Sigmoid colon (tissue), 4 donors: ENCODE data around the gene RBM47.

Experiments used
- CTCF ChIP-seq, 4 experiments: fragments of 450-650 bp in 3 of 4; fragments of 200-600 bp in 1 of 4; IDR thresholded peaks; one replicate each; pipeline ENCODE4 v1.5.1; 2016 to 2019; ENCODE audit warnings: antibody characterized with exemption in 4 of 4, mild to moderate bottlenecking in 3 of 4, moderate library complexity in 2 of 4
- EP300 ChIP-seq, 4 donors: sonication (generic); formaldehyde crosslinking; IDR thresholded peaks; one replicate each; pipeline ENCODE4 v1.6.1; 2017; ENCODE audit warnings: antibody characterized with exemption in 4 of 4
- POLR2A ChIP-seq, 2 donors: fragments of 450-650 bp; IDR thresholded peaks; one replicate each; pipeline ENCODE4 v1.6.1; 2016; ENCODE audit warnings: antibody characterized with exemption in 2 of 2, mild to moderate bottlenecking in 2 of 2, moderate library complexity in 2 of 2
- POLR2AphosphoS5 ChIP-seq, 4 donors: sonication (generic); formaldehyde crosslinking; IDR thresholded peaks; one replicate each; pipeline ENCODE4 v1.6.1; 2017; ENCODE audit warnings: antibody characterized with exemption in 4 of 4

GRCh38 chr4:40603281-40603680 lies 26.4 kb downstream of the RBM47 start:
- TF ChIP-seq POLR2A (IDR thresholded peaks at IDR 0.05) (no peak), CTCF (IDR thresholded peaks at IDR 0.05) (no peak), POLR2AphosphoS5 (IDR thresholded peaks at IDR 0.05) (no peak), EP300 (IDR thresholded peaks at IDR 0.05) (no peak)
